Thoracic aorta (tissue), 2 donors: ENCODE data around the gene TIPARP. TPM values are rescaled to one million over a fixed set of nuclear protein-coding genes. Genes with fewer than 3 reads are reported as not detected.

Experiments
- ATAC-seq: fragments of 150-250 bp; one replicate; pipeline ENCODE4 v1.8.0; 2017; ENCODE audit warnings: low read depth; ENCODE audit not compliant: insufficient number of reproducible peaks, low FRiP score
- DNase-seq: peaks from one replicate; pipeline ENCODE4 v3.0.0-alpha.2; 2020; ENCODE audit warnings: low spot score
- H3K27ac ChIP-seq, 2 donors: fragments of 200-600 bp; sonication (generic); 1 replicate in 1 of 2; 2 replicates in 1 of 2; pipeline ENCODE4 v1.5.1; 2016; ENCODE audit warnings: mild to moderate bottlenecking in 2 of 2, moderate library complexity in 2 of 2
- H3K27me3 ChIP-seq: fragments of 200-600 bp; sonication (generic); replicated peaks from 2 replicates; pipeline ENCODE4 v1.6.0; 2016; ENCODE audit warnings: mild to moderate bottlenecking; ENCODE audit not compliant: insufficient read depth
- H3K36me3 ChIP-seq: fragments of 200-600 bp; sonication (generic); one replicate; pipeline ENCODE4 v1.5.1; 2016
- H3K4me1 ChIP-seq, 2 donors: fragments of 200-600 bp; sonication (generic); 1 replicate in 1 of 2; 2 replicates in 1 of 2; pipeline versions ENCODE4 v1.5.1 to v1.6.0; 2016; ENCODE audit warnings: low read depth in 2 of 2, mild to moderate bottlenecking in 1 of 2; ENCODE audit not compliant: control insufficient read depth in 1 of 2
- H3K4me3 ChIP-seq: fragments of 200-600 bp; sonication (generic); 2 replicates; pipeline ENCODE4 v1.5.1; 2016; ENCODE audit warnings: mild to moderate bottlenecking
- H3K9me3 ChIP-seq: fragments of 200-600 bp; sonication (generic); 2 replicates; pipeline ENCODE4 v1.5.1; 2016
- total RNA-seq, 2 donors: library from RNA; depleted of rRNA; stranded (reverse); fragments of >200 nt; gene quantifications; one replicate each; pipeline versions ENCODE4 v1.1.0 to v1.2.3, GENCODE V29; 2016
- TF ChIP-seq, protein P1 (sequence below): fragments of 200-600 bp; sonication (generic); IDR thresholded peaks from one replicate; pipeline ENCODE4 v1.5.1; 2019; ENCODE audit warnings: antibody characterized with exemption

TIPARP gene
- total RNA-seq, 2 donors from 2014 or later: 19.8 to 77.2 TPM

- TF ChIP-seq, protein P1, sequence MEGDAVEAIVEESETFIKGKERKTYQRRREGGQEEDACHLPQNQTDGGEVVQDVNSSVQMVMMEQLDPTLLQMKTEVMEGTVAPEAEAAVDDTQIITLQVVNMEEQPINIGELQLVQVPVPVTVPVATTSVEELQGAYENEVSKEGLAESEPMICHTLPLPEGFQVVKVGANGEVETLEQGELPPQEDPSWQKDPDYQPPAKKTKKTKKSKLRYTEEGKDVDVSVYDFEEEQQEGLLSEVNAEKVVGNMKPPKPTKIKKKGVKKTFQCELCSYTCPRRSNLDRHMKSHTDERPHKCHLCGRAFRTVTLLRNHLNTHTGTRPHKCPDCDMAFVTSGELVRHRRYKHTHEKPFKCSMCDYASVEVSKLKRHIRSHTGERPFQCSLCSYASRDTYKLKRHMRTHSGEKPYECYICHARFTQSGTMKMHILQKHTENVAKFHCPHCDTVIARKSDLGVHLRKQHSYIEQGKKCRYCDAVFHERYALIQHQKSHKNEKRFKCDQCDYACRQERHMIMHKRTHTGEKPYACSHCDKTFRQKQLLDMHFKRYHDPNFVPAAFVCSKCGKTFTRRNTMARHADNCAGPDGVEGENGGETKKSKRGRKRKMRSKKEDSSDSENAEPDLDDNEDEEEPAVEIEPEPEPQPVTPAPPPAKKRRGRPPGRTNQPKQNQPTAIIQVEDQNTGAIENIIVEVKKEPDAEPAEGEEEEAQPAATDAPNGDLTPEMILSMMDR: no peak
- Histone ChIP-seq H3K27ac (no peak overlapping the region), H3K4me1 (no peaks in the 10 kb centered on the region), H3K9me3 (no peaks in the 10 kb centered on the region), H3K4me3 (no peak overlapping the region), H3K27me3 (no peaks in the 10 kb centered on the region), H3K36me3 (no peaks in the 10 kb centered on the region)
- ATAC-seq: no peak
- no peak for DNase-seq
These were observed 52.1 kb downstream of the TIPARP start for GRCh38 chr3:156726456-156726855.

- Histone ChIP-seq H3K27me3 (no peaks in the 10 kb centered on the region), H3K4me1 (no peaks in the 10 kb centered on the region), H3K36me3 (no peaks in the 10 kb centered on the region), H3K27ac (no peak overlapping the region), H3K4me3 (no peak overlapping the region), H3K9me3 (no peaks in the 10 kb centered on the region)
- ATAC-seq (no peak), DNase-seq (no peak)
- TF ChIP-seq, protein P1: no peak
These were observed 53.3 kb downstream of the TIPARP start for GRCh38 chr3:156727519-156728205.

DNA sequence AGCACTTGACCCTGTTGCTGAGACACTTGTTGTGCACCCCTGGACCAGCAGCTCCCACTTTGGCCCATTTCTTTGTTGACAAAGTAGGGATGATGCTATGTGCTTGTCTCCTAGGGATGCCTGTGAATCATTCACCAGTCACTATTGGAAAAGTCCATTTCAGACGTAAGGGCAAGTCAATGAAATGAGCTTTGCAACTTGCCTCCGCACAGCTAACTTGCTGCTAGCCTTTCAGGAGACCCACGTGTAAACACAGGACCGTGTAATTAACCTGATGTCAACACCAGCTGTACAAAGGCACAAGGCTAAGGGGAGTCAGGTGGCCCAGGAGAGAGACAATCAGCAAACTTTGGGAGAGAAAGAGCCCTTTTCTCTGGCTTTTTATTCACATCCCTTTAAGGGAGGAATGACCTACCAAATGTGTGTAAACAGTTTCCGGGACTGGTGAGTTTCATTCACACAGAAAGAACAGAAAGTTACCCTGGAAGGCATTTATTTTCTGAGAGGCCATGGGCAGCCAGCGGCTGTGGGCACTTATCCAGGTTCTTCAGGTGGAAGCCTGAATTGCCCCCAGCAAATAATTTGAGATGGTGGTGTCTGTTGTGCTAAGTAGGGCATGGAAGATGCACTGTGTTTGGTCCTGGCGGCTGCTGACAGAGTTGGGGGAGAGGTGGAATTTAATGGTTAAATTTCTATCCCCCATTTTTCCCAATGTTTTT is 54.0 kb downstream of the TIPARP start:
- DNase-seq: no peak
- no peak overlapping the region for H3K27ac ChIP-seq

GRCh38 chr3:156729460-156730179 is 55.2 kb downstream of the TIPARP start:
- H3K4me1 ChIP-seq: no peaks in the 10 kb centered on the region
- no peaks in the 10 kb centered on the region for H3K27me3 ChIP-seq
- DNase-seq: no peak
- no peak overlapping the region for H3K27ac ChIP-seq
- no peak for ATAC-seq
- H3K4me3 ChIP-seq: no peak overlapping the region
- TF ChIP-seq, protein P1: no peak
- no peaks in the 10 kb centered on the region for H3K36me3 ChIP-seq
- no peaks in the 10 kb centered on the region for H3K9me3 ChIP-seq

More for the DNA sequence above, 54.0 kb downstream of the TIPARP start:
- no peaks in the 10 kb centered on the region for H3K9me3 ChIP-seq
- H3K4me3 ChIP-seq: no peak overlapping the region
- H3K4me1 ChIP-seq: no peaks in the 10 kb centered on the region
- H3K27me3 ChIP-seq: no peaks in the 10 kb centered on the region
- ATAC-seq: no peak
- H3K36me3 ChIP-seq: no peaks in the 10 kb centered on the region
- TF ChIP-seq, protein P1: no peak

- H3K27ac ChIP-seq: no peak overlapping the region
- no peaks in the 10 kb centered on the region for H3K27me3 ChIP-seq
- H3K4me1 ChIP-seq: no peaks in the 10 kb centered on the region
- ATAC-seq (no peak), DNase-seq (no peak)
- no peaks in the 10 kb centered on the region for H3K36me3 ChIP-seq
- H3K4me3 ChIP-seq: no peak overlapping the region
- TF ChIP-seq, protein P1: no peak
- H3K9me3 ChIP-seq: no peaks in the 10 kb centered on the region
These were observed 57.4 kb downstream of the TIPARP start for GRCh38 chr3:156731813-156732212.
